GM23338 (cell line): ENCODE results near the gene KCNH5.

Experiments used
- JUNB ChIP-seq: IDR thresholded peaks from one replicate; pipeline ENCODE4 v1.6.1; 2016; ENCODE audit warnings: antibody characterized with exemption; ENCODE audit not compliant: unreplicated experiment
- TF ChIP-seq, protein P1 (sequence below), 2 experiments: fragments of 200-600 bp in 1 of 2; sonication (generic) in 1 of 2; conservative IDR thresholded peaks; 2 replicates each; pipeline versions ENCODE4 v1.5.1 to v1.6.1; 2016 to 2017; ENCODE audit warnings: antibody characterized with exemption in 2 of 2, low read depth in 2 of 2, mild to moderate bottlenecking in 2 of 2, moderate library complexity in 1 of 2
- TF ChIP-seq, protein P2 (sequence below): IDR thresholded peaks from one replicate; pipeline ENCODE4 v1.6.1; 2018; ENCODE audit warnings: antibody characterized with exemption; ENCODE audit not compliant: unreplicated experiment

DNA sequence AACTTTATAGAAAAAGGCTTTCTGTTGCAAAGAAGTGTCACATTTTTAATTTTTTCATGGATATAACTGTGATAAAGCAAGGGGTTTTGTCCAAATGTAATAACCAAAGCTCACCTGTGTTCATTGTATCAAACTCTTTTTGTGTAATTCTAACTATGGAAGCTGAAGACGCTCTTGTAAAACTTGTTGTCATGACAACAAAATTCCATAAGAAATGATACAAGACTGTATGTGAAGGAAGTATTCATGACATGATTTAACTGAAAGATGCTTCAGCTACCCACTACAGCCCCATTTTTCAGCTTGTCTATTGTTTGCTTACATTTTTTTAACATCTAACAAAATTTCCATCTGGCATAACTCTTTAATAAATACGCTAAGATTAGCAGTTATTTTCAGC lies 360.9 kb downstream of the KCNH5 start:
- TF ChIP-seq, protein P1, sequence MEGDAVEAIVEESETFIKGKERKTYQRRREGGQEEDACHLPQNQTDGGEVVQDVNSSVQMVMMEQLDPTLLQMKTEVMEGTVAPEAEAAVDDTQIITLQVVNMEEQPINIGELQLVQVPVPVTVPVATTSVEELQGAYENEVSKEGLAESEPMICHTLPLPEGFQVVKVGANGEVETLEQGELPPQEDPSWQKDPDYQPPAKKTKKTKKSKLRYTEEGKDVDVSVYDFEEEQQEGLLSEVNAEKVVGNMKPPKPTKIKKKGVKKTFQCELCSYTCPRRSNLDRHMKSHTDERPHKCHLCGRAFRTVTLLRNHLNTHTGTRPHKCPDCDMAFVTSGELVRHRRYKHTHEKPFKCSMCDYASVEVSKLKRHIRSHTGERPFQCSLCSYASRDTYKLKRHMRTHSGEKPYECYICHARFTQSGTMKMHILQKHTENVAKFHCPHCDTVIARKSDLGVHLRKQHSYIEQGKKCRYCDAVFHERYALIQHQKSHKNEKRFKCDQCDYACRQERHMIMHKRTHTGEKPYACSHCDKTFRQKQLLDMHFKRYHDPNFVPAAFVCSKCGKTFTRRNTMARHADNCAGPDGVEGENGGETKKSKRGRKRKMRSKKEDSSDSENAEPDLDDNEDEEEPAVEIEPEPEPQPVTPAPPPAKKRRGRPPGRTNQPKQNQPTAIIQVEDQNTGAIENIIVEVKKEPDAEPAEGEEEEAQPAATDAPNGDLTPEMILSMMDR (conservative IDR thresholded peaks at IDR 0.05; ENCODE audit: low read depth in 2 of 2) = no peak
- TF ChIP-seq JUNB = no peak
- TF ChIP-seq, protein P2, sequence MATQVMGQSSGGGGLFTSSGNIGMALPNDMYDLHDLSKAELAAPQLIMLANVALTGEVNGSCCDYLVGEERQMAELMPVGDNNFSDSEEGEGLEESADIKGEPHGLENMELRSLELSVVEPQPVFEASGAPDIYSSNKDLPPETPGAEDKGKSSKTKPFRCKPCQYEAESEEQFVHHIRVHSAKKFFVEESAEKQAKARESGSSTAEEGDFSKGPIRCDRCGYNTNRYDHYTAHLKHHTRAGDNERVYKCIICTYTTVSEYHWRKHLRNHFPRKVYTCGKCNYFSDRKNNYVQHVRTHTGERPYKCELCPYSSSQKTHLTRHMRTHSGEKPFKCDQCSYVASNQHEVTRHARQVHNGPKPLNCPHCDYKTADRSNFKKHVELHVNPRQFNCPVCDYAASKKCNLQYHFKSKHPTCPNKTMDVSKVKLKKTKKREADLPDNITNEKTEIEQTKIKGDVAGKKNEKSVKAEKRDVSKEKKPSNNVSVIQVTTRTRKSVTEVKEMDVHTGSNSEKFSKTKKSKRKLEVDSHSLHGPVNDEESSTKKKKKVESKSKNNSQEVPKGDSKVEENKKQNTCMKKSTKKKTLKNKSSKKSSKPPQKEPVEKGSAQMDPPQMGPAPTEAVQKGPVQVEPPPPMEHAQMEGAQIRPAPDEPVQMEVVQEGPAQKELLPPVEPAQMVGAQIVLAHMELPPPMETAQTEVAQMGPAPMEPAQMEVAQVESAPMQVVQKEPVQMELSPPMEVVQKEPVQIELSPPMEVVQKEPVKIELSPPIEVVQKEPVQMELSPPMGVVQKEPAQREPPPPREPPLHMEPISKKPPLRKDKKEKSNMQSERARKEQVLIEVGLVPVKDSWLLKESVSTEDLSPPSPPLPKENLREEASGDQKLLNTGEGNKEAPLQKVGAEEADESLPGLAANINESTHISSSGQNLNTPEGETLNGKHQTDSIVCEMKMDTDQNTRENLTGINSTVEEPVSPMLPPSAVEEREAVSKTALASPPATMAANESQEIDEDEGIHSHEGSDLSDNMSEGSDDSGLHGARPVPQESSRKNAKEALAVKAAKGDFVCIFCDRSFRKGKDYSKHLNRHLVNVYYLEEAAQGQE = no peak
